HEK293 (cell line): ENCODE measurements around the gene RUSF1.
A peak's percentile ranks its signal among the peaks of the same experiment; 100 is the strongest.

ENCODE experiments used
- CTCF ChIA-PET: fragments of 350-600 bp; formaldehyde crosslinking; extraction: SDS; loops from one replicate; lab custom pipeline; 2021; ENCODE audit warnings: antibody characterized with exemption; lab: Yijun Ruan, JAX
- POLR2A ChIA-PET: fragments of 300-600 bp; formaldehyde crosslinking; extraction: SDS; loops from one replicate; lab custom pipeline; 2020; ENCODE audit warnings: antibody characterized with exemption, inconsistent platforms; lab: Yijun Ruan, JAX
- H3K27ac ChIP-seq: fragments of 200-500 bp; sonication (Bioruptor generic); 2 replicates; pipeline ENCODE4 v1.5.1; 2014; ENCODE audit warnings: low read depth, low read length, control low read depth, inconsistent platforms; ENCODE audit errors: extremely low read depth
- H3K36me3 ChIP-seq, 2 experiments: fragments of 200-500 bp in 1 of 2; sonication (Bioruptor generic) in 1 of 2; 1 replicate in 1 of 2; 2 replicates in 1 of 2; pipeline ENCODE4 v1.5.1; 2014 to 2017; ENCODE audit warnings: inconsistent platforms in 2 of 2, low read length in 2 of 2; ENCODE audit not compliant: control insufficient read depth in 2 of 2, insufficient read depth in 1 of 2
- H3K4me1 ChIP-seq: fragments of 200-500 bp; sonication (Bioruptor generic); 2 replicates; pipeline ENCODE4 v1.5.1; 2014; ENCODE audit warnings: mild to moderate bottlenecking, low read length, inconsistent platforms; ENCODE audit not compliant: control insufficient read depth, insufficient read depth
- H3K4me3 ChIP-seq: 2 replicates; pipeline ENCODE4 v1.5.1; 2011; ENCODE audit warnings: low read depth, mild to moderate bottlenecking, control low read depth, low read length, moderate library complexity
- H3K9me3 ChIP-seq: fragments of 200-500 bp; sonication (Bioruptor generic); 2 replicates; pipeline ENCODE4 v1.5.1; 2014; ENCODE audit warnings: low read depth, low read length, inconsistent platforms; ENCODE audit not compliant: control insufficient read depth, insufficient read depth
- BCL11B ChIP-seq: fragments of 450-650 bp; formaldehyde crosslinking; IDR thresholded peaks from 2 replicates; pipeline ENCODE4 v1.5.1; 2016; ENCODE audit warnings: low read depth, missing biosample characterization, missing genetic modification characterization
- KLF10 ChIP-seq: fragments of 450-650 bp; IDR thresholded peaks from 2 replicates; pipeline ENCODE4 v1.5.1; 2018; ENCODE audit warnings: missing biosample characterization, mild to moderate bottlenecking, missing genetic modification characterization
- KLF9 ChIP-seq: fragments of 450-650 bp; formaldehyde crosslinking; IDR thresholded peaks from 2 replicates; pipeline ENCODE4 v1.5.1; 2016; ENCODE audit warnings: missing biosample characterization, missing genetic modification characterization, low read depth
- REPIN1 ChIP-seq: fragments of 450-650 bp; formaldehyde crosslinking; IDR thresholded peaks from 2 replicates; pipeline ENCODE4 v1.5.1; 2017; ENCODE audit warnings: missing biosample characterization, missing genetic modification characterization, low read depth
- SALL2 ChIP-seq: fragments of 450-650 bp; formaldehyde crosslinking; IDR thresholded peaks from 2 replicates; pipeline ENCODE4 v1.5.0; 2017; ENCODE audit warnings: missing biosample characterization, mild to moderate bottlenecking, missing genetic modification characterization, borderline replicate concordance
- SP3 ChIP-seq: fragments of 450-650 bp; formaldehyde crosslinking; IDR thresholded peaks from 2 replicates; pipeline ENCODE4 v1.5.1; 2016; ENCODE audit warnings: missing biosample characterization, missing genetic modification characterization
- TCF7L2 ChIP-seq: IDR thresholded peaks from 2 replicates; pipeline ENCODE4 v1.6.1; 2011; ENCODE audit warnings: low read depth, mild to moderate bottlenecking, inconsistent platforms, low read length, moderate library complexity, borderline replicate concordance
- ZBTB17 ChIP-seq: fragments of 450-650 bp; formaldehyde crosslinking; IDR thresholded peaks from 2 replicates; pipeline ENCODE4 v1.5.1; 2016; ENCODE audit warnings: missing biosample characterization, missing genetic modification characterization
- ZBTB21 ChIP-seq: fragments of 450-650 bp; formaldehyde crosslinking; IDR thresholded peaks from 2 replicates; pipeline ENCODE4 v1.5.1; 2017; ENCODE audit warnings: missing biosample characterization, missing genetic modification characterization
- ZBTB49 ChIP-seq: fragments of 450-650 bp; formaldehyde crosslinking; IDR thresholded peaks from 2 replicates; pipeline ENCODE4 v1.5.1; 2016; ENCODE audit warnings: missing biosample characterization, missing genetic modification characterization, low read depth
- ZBTB7A ChIP-seq: fragments of 450-650 bp; formaldehyde crosslinking; IDR thresholded peaks from 2 replicates; pipeline ENCODE4 v1.5.1; 2016; ENCODE audit warnings: low read depth, missing biosample characterization, missing genetic modification characterization
- ZFP69B ChIP-seq: fragments of 450-650 bp; formaldehyde crosslinking; IDR thresholded peaks from 2 replicates; pipeline ENCODE4 v1.5.1; 2016; ENCODE audit warnings: missing biosample characterization, missing genetic modification characterization
- ZNF19 ChIP-seq: fragments of 450-650 bp; formaldehyde crosslinking; IDR thresholded peaks from 2 replicates; pipeline ENCODE4; 2016; ENCODE audit warnings: missing biosample characterization, missing genetic modification characterization, low read depth
- ZNF214 ChIP-seq: fragments of 450-650 bp; formaldehyde crosslinking; IDR thresholded peaks from 2 replicates; pipeline ENCODE4 v1.5.1; 2017; ENCODE audit warnings: missing biosample characterization, mild to moderate bottlenecking, missing genetic modification characterization, borderline replicate concordance
- ZNF391 ChIP-seq: fragments of 450-650 bp; formaldehyde crosslinking; IDR thresholded peaks from 2 replicates; pipeline ENCODE4 v1.5.1; 2016; ENCODE audit warnings: low read depth, missing biosample characterization, missing genetic modification characterization, borderline replicate concordance
- ZNF521 ChIP-seq: fragments of 450-650 bp; formaldehyde crosslinking; IDR thresholded peaks from 2 replicates; pipeline ENCODE4 v1.5.1; 2017; ENCODE audit warnings: missing biosample characterization, mild to moderate bottlenecking, missing genetic modification characterization
- ZNF596 ChIP-seq: fragments of 450-650 bp; IDR thresholded peaks from 2 replicates; pipeline ENCODE4 v1.5.0; 2018; ENCODE audit warnings: missing biosample characterization, mild to moderate bottlenecking, missing genetic modification characterization, moderate library complexity
- ZNF600 ChIP-seq: fragments of 450-650 bp; formaldehyde crosslinking; IDR thresholded peaks from 2 replicates; pipeline ENCODE4 v1.5.1; 2016; ENCODE audit warnings: missing biosample characterization, missing genetic modification characterization
- ZNF654 ChIP-seq: fragments of 450-650 bp; formaldehyde crosslinking; IDR thresholded peaks from 2 replicates; pipeline ENCODE4 v1.5.1; 2016; ENCODE audit warnings: low read depth, missing biosample characterization, missing genetic modification characterization
- ZNF660 ChIP-seq: fragments of 450-650 bp; IDR thresholded peaks from 2 replicates; pipeline ENCODE4 v1.5.1; 2018; ENCODE audit warnings: missing biosample characterization, mild to moderate bottlenecking, missing genetic modification characterization
- ZNF664 ChIP-seq: fragments of 450-650 bp; formaldehyde crosslinking; IDR thresholded peaks from 2 replicates; pipeline ENCODE4 v1.5.1; 2016; ENCODE audit warnings: missing biosample characterization, missing genetic modification characterization
- ZNF677 ChIP-seq: fragments of 450-650 bp; IDR thresholded peaks from 2 replicates; pipeline ENCODE4 v1.5.0; 2018; ENCODE audit warnings: missing biosample characterization, mild to moderate bottlenecking, missing genetic modification characterization, moderate library complexity
- TF ChIP-seq, protein P1 (sequence below): fragments of 450-650 bp; formaldehyde crosslinking; IDR thresholded peaks from 2 replicates; pipeline ENCODE4 v1.5.1; 2016; ENCODE audit warnings: missing biosample characterization, missing genetic modification characterization
- TF ChIP-seq, protein P2 (sequence below): fragments of 450-650 bp; formaldehyde crosslinking; IDR thresholded peaks from 2 replicates; pipeline ENCODE4 v1.5.1; 2016; ENCODE audit warnings: missing biosample characterization, missing genetic modification characterization, borderline replicate concordance
- TF ChIP-seq, protein P3 (sequence below): fragments of 450-650 bp; formaldehyde crosslinking; IDR thresholded peaks from 2 replicates; pipeline ENCODE4 v1.5.1; 2017; ENCODE audit warnings: missing biosample characterization, missing genetic modification characterization

Gene RUSF1

DNA sequence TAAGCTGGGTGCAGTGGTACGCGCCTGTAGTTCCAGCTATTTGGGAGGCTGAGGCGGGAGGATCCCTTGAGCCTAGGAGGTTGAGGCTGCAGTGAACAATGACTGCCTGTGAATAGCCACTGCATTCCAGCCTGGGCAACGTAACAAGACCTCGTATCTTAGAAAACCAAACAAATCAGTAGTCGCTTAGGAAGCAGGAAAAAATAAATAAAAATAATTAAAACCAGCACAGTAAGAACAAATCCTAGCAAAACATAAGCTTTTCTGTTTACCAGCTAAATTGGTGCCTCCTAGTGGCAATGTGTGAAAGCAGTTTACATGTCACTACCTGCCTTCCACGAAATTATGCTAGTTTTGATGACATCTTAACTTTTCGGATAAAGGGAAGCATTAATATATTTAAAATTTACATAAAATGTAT lies 47.6 kb downstream of the RUSF1 start (continued):
- TF ChIP-seq, protein P1, sequence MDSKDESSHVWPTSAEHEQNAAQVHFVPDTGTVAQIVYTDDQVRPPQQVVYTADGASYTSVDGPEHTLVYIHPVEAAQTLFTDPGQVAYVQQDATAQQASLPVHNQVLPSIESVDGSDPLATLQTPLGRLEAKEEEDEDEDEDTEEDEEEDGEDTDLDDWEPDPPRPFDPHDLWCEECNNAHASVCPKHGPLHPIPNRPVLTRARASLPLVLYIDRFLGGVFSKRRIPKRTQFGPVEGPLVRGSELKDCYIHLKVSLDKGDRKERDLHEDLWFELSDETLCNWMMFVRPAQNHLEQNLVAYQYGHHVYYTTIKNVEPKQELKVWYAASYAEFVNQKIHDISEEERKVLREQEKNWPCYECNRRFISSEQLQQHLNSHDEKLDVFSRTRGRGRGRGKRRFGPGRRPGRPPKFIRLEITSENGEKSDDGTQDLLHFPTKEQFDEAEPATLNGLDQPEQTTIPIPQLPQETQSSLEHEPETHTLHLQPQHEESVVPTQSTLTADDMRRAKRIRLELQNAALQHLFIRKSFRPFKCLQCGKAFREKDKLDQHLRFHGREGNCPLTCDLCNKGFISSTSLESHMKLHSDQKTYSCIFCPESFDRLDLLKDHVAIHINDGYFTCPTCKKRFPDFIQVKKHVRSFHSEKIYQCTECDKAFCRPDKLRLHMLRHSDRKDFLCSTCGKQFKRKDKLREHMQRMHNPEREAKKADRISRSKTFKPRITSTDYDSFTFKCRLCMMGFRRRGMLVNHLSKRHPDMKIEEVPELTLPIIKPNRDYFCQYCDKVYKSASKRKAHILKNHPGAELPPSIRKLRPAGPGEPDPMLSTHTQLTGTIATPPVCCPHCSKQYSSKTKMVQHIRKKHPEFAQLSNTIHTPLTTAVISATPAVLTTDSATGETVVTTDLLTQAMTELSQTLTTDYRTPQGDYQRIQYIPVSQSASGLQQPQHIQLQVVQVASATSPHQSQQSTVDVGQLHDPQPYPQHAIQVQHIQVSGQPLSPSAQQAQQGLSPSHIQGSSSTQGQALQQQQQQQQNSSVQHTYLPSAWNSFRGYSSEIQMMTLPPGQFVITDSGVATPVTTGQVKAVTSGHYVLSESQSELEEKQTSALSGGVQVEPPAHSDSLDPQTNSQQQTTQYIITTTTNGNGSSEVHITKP (tag by site-specific recombination): 0 out of 2 replicates have a peak, but pooled peaks have one; percentile 4
- TF ChIP-seq ZNF521 (tag by site-specific recombination) (no peak), ZNF19 (tag by site-specific recombination) (no peak), REPIN1 (tag by site-specific recombination) (0 out of 2 replicates have a peak, but pooled peaks have one; percentile 18), ZNF660 (tag by site-specific recombination) (peak; percentile 36; the same call in 1 of the 2 replicates), ZNF664 (tag by site-specific recombination) (peak; percentile 44; the same call in 1 of the 2 replicates), TCF7L2 (no peak), ZNF654 (tag by site-specific recombination) (peak; percentile 36), ZNF391 (0 out of 2 replicates have a peak, but pooled peaks have one; percentile 46)

DNA sequence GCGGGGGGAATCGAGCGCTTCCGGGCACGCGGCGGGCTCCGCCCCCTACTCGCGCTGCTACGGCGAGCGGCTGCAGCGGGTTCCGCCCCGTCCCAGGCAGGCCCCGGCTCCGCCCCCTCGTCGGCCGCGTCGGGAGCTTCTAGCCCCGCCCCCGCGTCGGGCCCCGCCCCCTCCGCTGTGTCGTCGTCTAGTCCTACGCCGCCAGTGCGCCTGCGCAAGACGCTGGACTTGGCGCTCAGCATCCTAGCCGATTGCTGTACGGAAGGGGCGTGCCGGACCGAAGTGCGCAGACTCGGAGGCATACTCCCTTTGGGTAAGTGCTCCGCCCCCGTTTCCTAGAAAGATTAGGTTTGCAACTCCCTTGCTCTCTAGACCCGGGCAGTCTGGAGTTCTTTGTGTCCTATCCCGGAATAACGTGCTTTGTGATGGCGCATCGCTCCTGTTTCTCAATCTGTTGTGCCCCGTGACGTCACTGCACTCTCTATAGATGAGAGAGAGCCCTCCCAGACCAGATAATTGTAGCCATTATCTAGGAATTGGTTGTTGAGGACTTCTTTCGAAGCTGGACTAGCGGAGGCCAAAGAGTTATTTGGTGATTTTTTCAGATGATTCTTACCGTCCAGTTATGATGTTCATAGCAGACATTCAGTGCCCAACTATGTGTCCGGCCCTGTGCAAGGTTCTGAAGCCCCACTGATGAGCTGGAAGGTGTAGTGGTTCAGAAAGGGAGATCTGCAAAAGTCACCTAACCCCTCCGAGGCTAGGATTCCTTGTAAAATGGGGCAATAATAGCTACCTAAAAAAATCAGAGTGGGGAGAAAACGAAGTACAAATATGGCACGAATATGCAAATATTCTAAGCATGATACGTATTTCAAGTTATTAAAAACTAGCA lies 48.3 kb downstream of the RUSF1 start:
- H3K36me3 ChIP-seq: peaks cover 0 to 50% of the 10 kb centered on the region in 2 experiments; a peak in 2 of 3 replicates
- TF ChIP-seq SP3 (peak; percentile 83), BCL11B (tag by site-specific recombination) (no peak), SALL2 (tag by site-specific recombination) (no peak), ZBTB21 (tag by site-specific recombination) (peak; percentile 94), ZBTB17 (peak; percentile 9), KLF9 (peak; percentile 93), ZNF596 (tag by site-specific recombination) (no peak), KLF10 (no peak; the same call in 1 of the 2 replicates), ZBTB7A (tag by site-specific recombination) (no peak), ZBTB49 (tag by site-specific recombination) (no peak), ZFP69B (tag by site-specific recombination) (0 out of 2 replicates have a peak, but pooled peaks have one; percentile 20), ZNF654 (tag by site-specific recombination) (no peak), ZNF677 (tag by site-specific recombination) (no peak), ZNF214 (tag by site-specific recombination) (no peak), ZNF600 (tag by site-specific recombination) (peak; percentile 82)
- TF ChIP-seq, protein P2, sequence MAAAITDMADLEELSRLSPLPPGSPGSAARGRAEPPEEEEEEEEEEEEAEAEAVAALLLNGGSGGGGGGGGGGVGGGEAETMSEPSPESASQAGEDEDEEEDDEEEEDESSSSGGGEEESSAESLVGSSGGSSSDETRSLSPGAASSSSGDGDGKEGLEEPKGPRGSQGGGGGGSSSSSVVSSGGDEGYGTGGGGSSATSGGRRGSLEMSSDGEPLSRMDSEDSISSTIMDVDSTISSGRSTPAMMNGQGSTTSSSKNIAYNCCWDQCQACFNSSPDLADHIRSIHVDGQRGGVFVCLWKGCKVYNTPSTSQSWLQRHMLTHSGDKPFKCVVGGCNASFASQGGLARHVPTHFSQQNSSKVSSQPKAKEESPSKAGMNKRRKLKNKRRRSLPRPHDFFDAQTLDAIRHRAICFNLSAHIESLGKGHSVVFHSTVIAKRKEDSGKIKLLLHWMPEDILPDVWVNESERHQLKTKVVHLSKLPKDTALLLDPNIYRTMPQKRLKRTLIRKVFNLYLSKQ (tag by site-specific recombination): no peak
- TF ChIP-seq, protein P3, sequence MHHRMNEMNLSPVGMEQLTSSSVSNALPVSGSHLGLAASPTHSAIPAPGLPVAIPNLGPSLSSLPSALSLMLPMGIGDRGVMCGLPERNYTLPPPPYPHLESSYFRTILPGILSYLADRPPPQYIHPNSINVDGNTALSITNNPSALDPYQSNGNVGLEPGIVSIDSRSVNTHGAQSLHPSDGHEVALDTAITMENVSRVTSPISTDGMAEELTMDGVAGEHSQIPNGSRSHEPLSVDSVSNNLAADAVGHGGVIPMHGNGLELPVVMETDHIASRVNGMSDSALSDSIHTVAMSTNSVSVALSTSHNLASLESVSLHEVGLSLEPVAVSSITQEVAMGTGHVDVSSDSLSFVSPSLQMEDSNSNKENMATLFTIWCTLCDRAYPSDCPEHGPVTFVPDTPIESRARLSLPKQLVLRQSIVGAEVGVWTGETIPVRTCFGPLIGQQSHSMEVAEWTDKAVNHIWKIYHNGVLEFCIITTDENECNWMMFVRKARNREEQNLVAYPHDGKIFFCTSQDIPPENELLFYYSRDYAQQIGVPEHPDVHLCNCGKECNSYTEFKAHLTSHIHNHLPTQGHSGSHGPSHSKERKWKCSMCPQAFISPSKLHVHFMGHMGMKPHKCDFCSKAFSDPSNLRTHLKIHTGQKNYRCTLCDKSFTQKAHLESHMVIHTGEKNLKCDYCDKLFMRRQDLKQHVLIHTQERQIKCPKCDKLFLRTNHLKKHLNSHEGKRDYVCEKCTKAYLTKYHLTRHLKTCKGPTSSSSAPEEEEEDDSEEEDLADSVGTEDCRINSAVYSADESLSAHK: no peak

More for the DNA sequence above, 48.3 kb downstream of the RUSF1 start:
- H3K9me3 ChIP-seq: no peaks in the 10 kb centered on the region
- H3K4me1 ChIP-seq: 0 out of 2 replicates have a peak, but pooled peaks cover 3% of the 10 kb centered on the region
- peak overlapping the region; percentile 85 for H3K4me3 ChIP-seq
- CTCF ChIA-PET: interaction anchor here (0.6 to 2.4 kb wide), 22 partner anchors 8 to 1072 kb away, joined by 3 to 13 read pairs (median 4); partner anchors contain the start of genes HSD3B7, ORAI3, SLC5A2 and ZNF843
- POLR2A ChIA-PET: interaction anchor here (0.5 to 2.3 kb wide), 20 partner anchors 8 to 1045 kb away, joined by 3 to 16 read pairs (median 4); partner anchors contain the start of genes FUS, KAT8, RUSF1 and TGFB1I1
- H3K27ac ChIP-seq: peak overlapping the region; percentile 83
